ENCODE results near the gene HNF1A.

HNF1A gene

GRCh38 chr12:120981407-120981941 lies 3.1 kb downstream of the HNF1A start:
- Histone ChIP-seq H3F3A (ENCODE audit: low read depth) (no peaks in the 10 kb centered on the region), H3K4me2 (ENCODE audit: low read depth, low read length, poor library complexity, severe bottlenecking) (no peak overlapping the region), H2AFZ (ENCODE audit: low read length) (no peak overlapping the region), H3K4me3 (ENCODE audit: low read length, poor library complexity, severe bottlenecking) (no peak overlapping the region), H3K79me2 (ENCODE audit: insufficient read depth, low read length) (no peaks in the 10 kb centered on the region), H3K9me3 (ENCODE audit: insufficient read depth, low read depth, low read length) (no peaks in the 10 kb centered on the region), H3K9ac (ENCODE audit: low read depth, low read length, poor library complexity, severe bottlenecking) (no peak overlapping the region), H4K20me1 (ENCODE audit: insufficient read depth, low read length, poor library complexity, severe bottlenecking) (no peaks in the 10 kb centered on the region), H3K27me3 (ENCODE audit: insufficient read depth, low read length, poor library complexity, severe bottlenecking) (no peaks in the 10 kb centered on the region), H3K4me1 (ENCODE audit: insufficient read depth, low read length, poor library complexity, severe bottlenecking) (peaks cover 3% of the 10 kb centered on the region), H3K36me3 (ENCODE audit: insufficient read depth, low read length) (no peaks in the 10 kb centered on the region), H3K9me2 (replicated peaks; ENCODE audit: low read depth, low read length) (no peaks in the 10 kb centered on the region)
- TF ChIP-seq EZH2phosphoT487 (IDR thresholded peaks at IDR 0.05; ENCODE audit: borderline replicate concordance): no peak
- no peak for TF ChIP-seq CTCF (conservative IDR thresholded peaks at IDR 0.05; ENCODE audit: low read length)

- H3K9me3 ChIP-seq (ENCODE audit: insufficient read depth, low read depth, low read length): no peaks in the 10 kb centered on the region
- no peak overlapping the region for H3K9ac ChIP-seq (ENCODE audit: low read depth, low read length, poor library complexity, severe bottlenecking)
- no peak overlapping the region for H3K4me2 ChIP-seq (ENCODE audit: low read depth, low read length, poor library complexity, severe bottlenecking)
- H3K36me3 ChIP-seq (ENCODE audit: insufficient read depth, low read length): no peaks in the 10 kb centered on the region
- no peaks in the 10 kb centered on the region for H3K79me2 ChIP-seq (ENCODE audit: insufficient read depth, low read length)
- no peaks in the 10 kb centered on the region for H4K20me1 ChIP-seq (ENCODE audit: insufficient read depth, low read length, poor library complexity, severe bottlenecking)
- TF ChIP-seq CTCF (conservative IDR thresholded peaks at IDR 0.05; ENCODE audit: low read length) (no peak), EZH2phosphoT487 (IDR thresholded peaks at IDR 0.05; ENCODE audit: borderline replicate concordance) (no peak)
- no peaks in the 10 kb centered on the region for H3F3A ChIP-seq (ENCODE audit: low read depth)
- H3K9me2 ChIP-seq (replicated peaks; ENCODE audit: low read depth, low read length): no peaks in the 10 kb centered on the region
- H3K4me1 ChIP-seq (ENCODE audit: insufficient read depth, low read length, poor library complexity, severe bottlenecking): peaks cover 3% of the 10 kb centered on the region
- H3K4me3 ChIP-seq (ENCODE audit: low read length, poor library complexity, severe bottlenecking): no peak overlapping the region
- no peaks in the 10 kb centered on the region for H3K27me3 ChIP-seq (ENCODE audit: insufficient read depth, low read length, poor library complexity, severe bottlenecking)
- no peak overlapping the region for H2AFZ ChIP-seq (ENCODE audit: low read length)
Measured at GRCh38 chr12:120982659-120983058, 4.3 kb downstream of the HNF1A start.

GRCh38 chr12:120983759-120984158 lies 5.4 kb downstream of the HNF1A start:
- Histone ChIP-seq H3K9me3 (ENCODE audit: insufficient read depth, low read depth, low read length) (no peaks in the 10 kb centered on the region), H3F3A (ENCODE audit: low read depth) (no peaks in the 10 kb centered on the region), H3K36me3 (ENCODE audit: insufficient read depth, low read length) (no peaks in the 10 kb centered on the region), H3K27me3 (ENCODE audit: insufficient read depth, low read length, poor library complexity, severe bottlenecking) (no peaks in the 10 kb centered on the region), H4K20me1 (ENCODE audit: insufficient read depth, low read length, poor library complexity, severe bottlenecking) (no peaks in the 10 kb centered on the region), H2AFZ (ENCODE audit: low read length) (peak overlapping the region; percentile 82; the same call in 1 of the 2 replicates), H3K9me2 (replicated peaks; ENCODE audit: low read depth, low read length) (no peaks in the 10 kb centered on the region), H3K9ac (ENCODE audit: low read depth, low read length, poor library complexity, severe bottlenecking) (no peak overlapping the region), H3K79me2 (ENCODE audit: insufficient read depth, low read length) (no peaks in the 10 kb centered on the region), H3K4me2 (ENCODE audit: low read depth, low read length, poor library complexity, severe bottlenecking) (no peak overlapping the region), H3K4me1 (ENCODE audit: insufficient read depth, low read length, poor library complexity, severe bottlenecking) (peaks cover 3% of the 10 kb centered on the region), H3K4me3 (ENCODE audit: low read length, poor library complexity, severe bottlenecking) (no peak overlapping the region)
- TF ChIP-seq CTCF (conservative IDR thresholded peaks at IDR 0.05; ENCODE audit: low read length): no peak
- TF ChIP-seq EZH2phosphoT487 (IDR thresholded peaks at IDR 0.05; ENCODE audit: borderline replicate concordance): no peak
